HS-27A (cell line): ENCODE data around the gene SYCE1.
"Not testable (repeated sequence)": the region's sequence is repeated elsewhere in the genome, so short reads cannot be mapped to it uniquely, and the experiment has no call there.

Experiments
- DNase-seq: peaks from one replicate; pipeline ENCODE4 v3.0.0-alpha.2; 2012; ENCODE audit warnings: low read depth, missing footprints

Gene SYCE1, protein sequence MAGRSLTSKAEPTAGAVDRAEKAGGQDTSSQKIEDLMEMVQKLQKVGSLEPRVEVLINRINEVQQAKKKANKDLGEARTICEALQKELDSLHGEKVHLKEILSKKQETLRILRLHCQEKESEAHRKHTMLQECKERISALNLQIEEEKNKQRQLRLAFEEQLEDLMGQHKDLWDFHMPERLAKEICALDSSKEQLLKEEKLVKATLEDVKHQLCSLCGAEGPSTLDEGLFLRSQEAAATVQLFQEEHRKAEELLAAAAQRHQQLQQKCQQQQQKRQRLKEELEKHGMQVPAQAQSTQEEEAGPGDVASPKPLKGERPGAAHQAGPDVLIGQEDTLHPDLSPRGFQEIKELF

DNA sequence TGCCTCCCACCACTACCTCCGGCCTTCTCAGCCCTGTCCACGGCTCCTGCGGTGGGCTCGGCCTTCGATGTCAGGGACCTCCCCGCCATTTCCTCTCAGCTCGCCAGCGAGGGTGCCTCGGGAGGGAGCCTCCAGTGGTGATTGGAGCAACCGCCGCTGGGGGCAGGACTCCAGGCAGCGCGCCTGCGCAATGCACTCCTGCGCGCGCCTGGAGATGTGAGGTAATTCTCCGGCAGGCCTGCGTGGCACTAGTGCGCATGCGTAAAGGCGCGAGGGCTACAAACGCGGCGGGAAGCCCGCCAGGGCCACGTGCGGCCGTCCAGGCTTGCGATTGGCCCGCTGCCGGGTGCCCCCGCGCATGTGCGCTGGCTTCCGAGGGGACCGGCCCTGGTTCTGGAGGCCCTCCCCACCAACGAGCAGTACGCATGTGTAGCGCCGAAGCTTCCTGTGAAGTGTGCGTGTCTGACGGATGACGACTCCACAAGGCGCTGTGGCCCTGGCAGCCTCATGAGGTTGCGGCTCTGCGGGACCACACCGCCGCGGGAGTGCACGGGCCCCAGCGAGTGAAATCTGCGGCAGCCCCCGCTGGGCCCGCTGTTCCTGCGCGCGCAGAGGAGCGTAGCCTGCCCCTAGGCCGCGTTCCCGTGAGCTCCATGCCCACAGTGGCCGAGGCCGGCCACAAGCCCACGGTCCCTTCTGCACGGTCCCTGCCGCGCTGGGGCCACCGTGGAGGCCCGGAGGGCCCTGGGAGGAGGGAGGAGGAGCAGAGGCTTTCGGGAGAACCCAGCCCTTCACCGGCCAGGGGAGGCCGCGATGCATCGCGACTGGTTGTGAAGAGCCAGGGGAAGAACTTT, at the start of gene SYCE1:
Gene SYCE1 (minus strand): TSS at position 143 of the 854 bp plus-strand sequence. CDS start 54 bp downstream, at position 89.
- DNase-seq: no peak

DNA sequence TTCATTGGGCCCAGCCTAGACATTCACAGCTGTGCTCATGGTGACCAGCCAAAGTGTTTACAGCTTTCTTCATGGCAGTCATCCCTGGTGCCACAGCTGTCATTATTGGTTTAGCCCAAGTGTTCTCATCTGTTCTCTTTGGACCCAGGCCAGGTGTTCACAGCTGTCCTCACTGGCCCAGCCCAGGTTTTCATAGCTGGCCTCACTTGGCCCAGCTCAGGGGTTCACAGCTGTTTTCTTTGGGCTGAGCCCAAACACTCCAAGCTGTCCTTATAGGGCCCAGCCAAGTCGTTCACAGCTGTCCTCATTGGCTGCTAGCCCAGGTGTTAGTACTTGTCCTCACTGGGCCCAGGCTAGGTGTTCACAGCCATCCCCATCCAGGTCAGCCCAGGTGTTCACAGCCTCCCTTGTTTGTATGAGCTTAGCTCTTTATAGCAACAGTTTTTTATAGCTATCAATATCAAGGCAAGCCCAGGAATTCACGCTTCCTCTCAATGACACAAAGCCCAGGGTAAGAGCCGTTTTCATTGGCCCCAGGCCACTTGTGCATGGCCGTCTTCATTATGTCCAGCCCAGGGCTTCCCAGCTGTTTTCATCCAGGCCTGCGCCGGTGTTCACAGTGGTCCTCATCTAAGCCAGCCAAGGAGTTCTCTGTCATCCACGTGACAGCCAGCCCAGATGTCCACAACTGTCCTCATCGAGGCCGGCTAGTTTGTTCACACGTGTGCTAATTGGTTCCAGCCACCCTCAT, 49.6 kb upstream of the SYCE1 start:
- no peak for DNase-seq

DNA sequence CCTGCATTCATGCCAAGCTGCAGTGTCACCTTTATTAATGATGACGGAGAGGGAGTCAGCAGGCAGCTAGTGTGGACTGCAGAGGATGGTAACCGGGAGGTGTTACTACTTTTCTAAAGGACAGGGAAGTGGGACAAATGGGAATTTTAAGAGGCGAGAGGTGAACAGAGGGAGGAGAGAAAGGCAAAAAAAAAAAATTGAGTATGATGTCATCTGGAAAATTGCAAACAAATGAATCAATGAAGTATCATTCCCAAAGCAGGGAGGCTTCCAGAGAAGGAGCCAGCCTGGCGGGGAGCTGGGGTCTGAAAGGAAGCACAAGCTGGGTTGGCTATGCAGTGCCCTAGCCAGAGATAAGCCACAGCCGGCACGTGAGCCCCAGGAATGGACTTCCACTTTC, 48.3 kb upstream of the SYCE1 start:
- no peak for DNase-seq

DNA sequence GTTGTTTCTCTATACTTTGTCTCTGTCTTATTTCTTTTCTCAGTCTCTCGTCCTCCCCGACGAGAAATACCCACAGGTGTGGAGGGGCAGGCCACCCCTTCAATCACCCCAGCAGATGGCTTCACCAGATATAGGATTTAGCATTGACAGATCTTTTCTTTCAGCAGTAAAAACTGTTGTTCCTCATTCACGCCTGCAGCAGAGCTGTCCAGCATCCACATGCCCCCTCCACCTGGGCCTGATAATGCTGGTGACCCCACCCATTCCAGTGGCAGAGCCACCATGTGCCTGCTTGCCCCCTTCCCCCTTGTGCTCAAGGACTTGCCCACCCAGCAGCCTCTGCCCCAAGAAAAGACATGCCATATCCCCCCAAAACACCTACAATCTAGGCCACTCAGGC, 45.7 kb upstream of the SYCE1 start:
- DNase-seq: no peak

DNA sequence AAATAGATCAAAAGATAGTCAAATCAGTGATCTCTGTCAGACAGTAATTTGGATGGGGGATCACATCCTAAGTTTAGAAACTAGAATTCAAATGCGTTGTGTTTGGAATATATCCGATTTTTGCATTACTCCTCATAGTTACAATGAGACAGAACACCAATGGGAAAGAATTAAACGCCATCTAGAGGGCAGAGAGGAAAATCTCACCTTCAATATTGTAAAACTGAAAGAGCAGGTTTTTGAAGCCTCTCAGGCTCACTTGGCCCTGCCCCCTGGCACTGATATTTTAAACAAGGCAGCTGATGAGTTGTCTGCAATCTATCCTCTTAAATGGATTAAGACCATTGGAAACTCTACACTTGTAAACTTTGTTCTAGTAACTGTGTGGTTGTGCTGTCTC, 43.5 kb upstream of the SYCE1 start:
- no peak for DNase-seq

DNA sequence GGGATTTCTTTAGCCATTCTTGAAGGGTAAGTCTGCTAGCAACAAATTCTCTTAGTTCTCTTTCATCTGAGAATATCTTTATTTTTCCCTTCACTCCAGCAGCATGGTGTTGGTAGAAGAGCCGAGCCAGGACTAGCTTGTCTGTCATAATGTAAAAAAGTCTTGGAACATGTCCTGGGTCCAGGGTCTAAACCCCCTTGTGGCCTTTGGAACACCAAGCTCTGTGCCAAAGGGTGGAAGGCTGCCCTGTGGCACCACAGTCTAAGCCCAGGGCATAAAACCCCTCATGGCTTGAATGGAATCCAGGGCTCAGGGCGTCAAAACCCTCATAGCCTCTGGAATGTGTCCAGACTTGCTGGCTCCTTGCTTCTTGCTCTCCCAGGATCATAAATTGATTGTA, 38.1 kb upstream of the SYCE1 start:
- DNase-seq: not testable (repeated sequence)

DNA sequence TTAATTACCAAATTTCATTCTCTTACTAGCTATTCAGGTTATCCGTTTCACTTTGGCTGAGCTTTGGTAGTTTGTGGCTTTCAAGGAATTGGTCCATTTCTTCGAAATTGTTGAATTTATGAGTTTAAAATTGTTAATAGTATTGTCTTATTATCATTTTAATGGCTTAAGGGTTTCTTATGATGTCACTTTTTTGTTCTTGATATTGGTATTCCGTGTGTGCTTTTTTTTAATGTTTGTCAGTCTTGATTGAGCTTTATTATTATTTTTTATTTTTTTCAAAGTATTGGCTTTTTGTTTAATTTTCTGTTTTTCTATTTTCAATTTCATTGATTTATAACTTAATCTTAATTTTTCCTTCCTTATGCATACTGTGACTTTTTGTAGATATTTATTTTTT, 35.3 kb upstream of the SYCE1 start:
- DNase-seq: no peak

DNA sequence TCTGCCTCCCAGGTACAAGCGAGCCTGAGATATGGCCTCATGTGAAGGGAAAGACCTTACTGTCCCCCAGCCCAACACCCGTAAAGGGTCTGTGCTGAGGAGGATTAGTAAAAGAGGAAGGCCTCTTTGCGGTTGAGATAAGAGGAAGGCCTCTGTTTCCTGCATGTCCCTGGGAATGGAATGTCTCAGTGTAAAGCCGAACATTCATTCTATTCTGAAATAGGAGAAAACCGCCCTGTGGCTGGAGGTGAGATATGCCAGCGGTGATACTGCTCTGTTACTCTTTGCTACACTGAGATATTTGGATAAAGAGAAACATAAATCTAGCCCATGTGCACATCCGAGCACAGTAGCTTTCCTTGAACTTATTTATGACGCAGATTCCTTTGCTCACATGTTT, 34.5 kb upstream of the SYCE1 start:
- DNase-seq: not testable (repeated sequence)

DNA sequence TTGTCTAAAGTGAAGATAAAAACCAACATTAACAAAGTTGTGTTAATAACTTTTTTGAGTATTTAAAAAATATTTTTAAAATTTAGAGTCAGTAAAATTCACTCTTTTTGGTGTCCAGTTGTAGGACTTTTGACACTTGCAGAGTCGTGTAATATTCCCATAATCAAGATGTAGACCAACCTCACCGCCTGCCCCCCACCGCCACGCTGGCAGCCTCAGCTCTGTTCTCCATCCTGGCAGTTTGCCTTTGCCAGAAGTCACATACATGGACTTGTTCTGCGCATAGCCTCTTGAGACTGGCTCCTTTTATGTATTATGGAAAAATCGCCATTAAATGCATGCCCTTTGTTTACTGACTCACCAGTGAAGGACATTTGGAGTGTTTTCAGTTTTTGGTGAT, 27.3 kb upstream of the SYCE1 start:
- DNase-seq: no peak

DNA sequence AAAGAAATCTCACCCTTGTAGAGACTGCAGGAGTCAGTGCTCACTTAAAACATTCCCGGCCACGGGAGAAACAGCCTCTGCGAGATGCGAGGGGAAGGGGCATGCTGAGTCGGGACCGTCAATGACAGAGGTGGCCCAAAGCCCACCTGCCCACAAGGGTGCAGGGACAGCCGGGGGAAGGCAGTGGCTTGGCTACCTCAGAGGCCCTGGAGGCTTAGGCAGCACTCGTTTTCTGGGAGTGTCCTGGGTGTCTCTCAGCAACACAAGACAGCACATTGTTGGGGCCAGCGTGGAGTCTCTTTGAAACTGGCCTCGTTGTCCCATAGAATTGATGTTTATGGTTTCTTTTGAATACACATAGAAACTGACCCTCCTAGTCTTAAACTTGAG, 25.6 kb upstream of the SYCE1 start:
- DNase-seq: no peak

DNA sequence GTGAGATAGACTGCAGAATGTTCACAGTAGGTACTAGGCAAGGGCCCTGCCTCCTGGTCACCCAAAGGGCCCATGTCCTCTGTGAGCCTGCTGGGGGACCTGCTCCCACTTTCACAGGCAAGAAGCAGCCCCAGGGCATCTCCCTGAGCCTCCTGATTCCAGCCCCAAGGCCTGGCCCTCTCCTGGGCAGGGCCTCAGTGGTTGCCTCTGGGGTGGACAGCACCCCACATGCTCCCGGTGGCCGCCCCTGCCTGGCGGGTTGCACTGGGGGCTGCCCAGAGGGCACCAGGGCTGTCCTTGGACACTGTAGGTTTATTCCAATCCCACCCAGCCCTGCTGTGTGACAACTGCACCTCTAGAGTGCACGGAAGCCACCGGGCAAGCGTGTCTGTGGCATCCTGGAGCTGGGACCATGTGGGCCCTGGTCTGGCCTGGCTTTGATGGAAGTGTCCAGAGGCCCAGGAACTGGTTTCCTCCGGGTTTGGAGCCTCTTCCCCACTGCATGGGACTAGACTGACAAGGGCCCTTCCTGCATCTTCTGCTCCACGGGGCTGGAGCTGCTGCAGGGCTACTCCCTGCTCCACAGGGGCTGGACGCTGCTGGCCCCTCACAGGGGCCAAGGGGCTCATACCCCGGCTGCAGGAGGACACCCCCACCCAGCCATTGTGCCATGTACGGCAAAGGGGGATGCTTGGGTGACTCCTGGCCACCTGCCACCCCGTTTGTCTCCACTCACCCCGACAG, 25.0 kb upstream of the SYCE1 start:
- DNase-seq: no peak

DNA sequence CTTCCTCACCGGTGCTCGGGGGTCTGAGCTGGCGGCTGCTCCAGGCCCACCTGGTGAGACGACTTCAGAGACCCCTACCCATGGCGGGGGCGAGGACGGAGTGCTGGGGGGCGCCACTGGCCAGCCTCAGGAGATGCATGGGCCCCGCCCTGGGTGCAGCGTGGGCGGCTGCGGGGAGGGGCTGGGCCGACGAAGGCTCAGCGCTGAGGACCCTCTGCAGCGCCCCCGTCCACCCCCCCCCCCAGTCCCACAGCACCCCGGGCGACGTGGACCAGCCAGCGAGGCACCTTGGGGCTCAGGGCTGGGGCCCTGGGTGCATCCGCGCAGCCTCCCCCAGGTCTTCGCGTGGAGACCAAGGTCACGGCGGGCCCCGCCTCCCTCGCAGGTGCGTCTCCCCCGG, 11.7 kb upstream of the SYCE1 start:
- DNase-seq: not testable (repeated sequence)

DNA sequence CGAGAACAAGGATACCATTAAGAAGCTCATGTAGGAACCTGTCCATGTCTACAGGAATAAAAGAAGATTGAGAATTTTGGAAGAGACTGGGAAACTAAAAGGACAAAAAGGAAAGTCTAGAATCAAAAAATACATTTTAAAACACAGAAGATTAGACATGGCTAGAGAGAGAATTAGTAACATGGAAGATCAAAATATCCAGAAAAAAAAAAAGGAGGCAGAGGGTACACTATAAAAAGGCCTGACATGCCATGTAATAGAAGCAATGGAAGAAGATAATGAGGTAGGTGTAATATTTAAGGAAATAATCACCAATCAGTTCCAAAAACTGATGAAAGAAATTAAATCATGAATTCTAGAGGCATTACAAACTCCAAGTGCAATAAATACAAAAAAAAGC, 8.1 kb upstream of the SYCE1 start:
- not testable (repeated sequence) for DNase-seq

DNA sequence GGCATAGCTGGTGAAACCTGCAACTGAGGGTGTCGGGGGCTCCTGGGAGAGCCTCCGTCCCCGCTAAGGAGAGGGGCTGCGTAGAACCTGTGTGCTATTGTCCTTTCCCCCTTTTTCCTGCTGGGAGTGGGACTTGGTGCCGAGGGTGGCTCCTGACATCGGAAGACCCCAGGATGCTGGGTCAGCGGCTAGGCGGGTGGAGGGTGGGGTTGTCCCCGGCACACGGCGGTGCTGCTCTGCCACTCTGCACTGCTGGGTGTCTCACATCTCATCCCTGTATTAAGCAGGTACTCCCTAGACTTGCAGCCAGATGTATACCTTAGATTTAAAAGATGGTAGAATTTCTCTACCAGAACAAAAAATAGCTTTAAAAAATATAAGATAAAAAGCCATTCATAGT, 6.7 kb upstream of the SYCE1 start:
- DNase-seq: not testable (repeated sequence)

DNA sequence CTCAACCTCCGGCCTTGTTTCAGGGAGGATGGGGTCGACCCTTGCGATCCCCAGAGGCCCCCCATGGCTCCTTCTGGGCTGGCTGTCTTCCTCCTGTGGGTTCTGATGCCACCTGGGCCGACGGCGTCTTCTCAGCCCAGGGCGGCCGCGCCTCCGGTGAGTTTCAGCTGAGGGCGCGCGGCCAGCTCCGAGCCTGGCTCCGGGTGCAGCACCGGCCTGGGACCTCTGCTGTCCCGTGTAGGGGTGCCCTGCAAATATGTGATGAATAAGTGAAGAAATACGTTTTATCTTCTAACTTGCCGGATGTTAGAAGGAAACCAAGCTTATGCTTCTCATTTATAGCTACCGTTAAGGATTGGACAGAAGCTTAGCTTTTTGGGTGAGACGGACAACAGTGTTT, 4.4 kb upstream of the SYCE1 start:
- not testable (repeated sequence) for DNase-seq

DNA sequence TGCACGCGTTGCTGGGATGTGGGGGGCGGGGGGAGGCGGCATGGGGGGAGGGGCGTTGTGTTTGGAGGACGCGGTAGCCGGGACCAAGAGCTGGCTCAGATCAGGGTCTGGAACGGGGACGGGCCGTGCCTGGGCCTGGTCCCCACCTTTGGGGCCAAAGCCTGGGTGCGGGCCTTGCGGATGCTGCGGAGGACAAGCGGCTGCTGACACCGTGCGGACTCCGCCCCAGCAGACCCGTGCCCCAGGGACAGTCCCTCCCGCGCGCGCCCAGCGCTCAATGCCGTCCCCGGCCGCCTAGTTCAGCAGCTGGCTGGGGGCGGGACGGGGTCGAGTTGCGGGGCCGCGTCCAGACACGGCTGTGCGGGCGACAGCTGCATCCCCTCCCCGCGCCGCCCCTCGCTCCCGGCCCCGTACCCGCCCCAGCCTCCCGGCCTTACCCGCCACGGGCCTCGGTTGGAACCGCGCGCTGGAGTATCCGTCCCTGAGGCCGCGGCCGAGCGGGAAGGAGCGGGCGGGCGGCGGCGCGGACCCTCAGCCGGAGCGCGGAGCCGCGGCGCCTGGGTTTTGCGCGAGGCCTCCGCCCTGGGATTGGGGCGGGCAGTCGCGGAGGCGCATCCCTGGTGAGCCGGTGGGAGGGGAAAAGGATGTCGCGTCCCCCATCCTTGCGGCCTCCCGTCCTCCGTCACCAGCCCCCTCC, 3.6 kb upstream of the SYCE1 start:
- DNase-seq: not testable (repeated sequence)

DNA sequence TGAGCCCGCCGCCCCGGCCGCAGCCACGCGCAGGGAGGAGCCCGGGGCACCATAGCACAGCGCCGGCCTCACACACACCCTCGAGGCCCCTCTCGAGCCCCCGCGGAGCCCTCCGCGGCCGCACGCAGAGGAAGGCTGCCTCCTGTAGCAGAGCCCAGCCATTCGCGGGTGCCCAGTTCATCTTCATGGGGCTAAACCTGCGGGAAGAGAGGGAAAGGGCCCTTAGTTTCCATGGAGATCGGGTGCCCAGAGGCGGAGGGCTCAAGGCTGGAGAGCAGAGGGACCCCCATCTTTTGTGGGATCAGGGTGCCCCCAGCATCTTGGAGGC, 2.9 kb upstream of the SYCE1 start:
- no peak for DNase-seq

DNA sequence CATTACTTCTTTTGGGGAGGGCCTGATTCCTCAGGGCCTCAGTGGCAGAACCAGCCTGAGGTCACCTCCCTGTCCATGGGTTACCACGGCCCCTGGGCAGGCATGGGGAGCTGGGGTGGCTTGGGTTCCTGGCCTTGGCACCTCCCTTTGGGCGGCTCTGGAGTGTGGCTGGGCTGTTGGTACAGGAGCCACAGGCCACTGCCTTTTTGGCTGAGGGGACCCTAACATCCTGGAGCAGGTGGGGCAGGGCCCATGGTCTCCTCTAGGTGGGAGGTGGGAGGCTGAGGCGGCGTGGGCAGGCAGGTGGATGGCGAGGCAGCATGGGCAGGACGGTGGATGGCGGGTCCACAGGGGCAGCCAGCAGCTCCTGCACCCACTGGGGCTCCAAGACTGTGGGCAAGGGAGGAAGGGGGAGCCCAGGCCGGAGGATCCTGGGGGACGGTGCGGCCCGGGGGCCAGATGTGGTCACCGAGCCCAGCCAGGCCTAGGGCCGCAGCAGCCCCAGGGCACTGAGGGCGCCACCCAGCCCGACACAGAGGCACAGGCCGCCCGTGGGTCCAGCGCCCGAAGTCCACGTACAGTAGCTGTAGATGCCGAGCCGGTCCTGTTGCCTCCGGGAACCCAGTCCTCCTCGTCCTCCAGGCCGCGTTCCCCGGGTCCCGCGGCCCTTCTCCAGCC, 2.4 kb upstream of the SYCE1 start:
- no peak for DNase-seq

DNA sequence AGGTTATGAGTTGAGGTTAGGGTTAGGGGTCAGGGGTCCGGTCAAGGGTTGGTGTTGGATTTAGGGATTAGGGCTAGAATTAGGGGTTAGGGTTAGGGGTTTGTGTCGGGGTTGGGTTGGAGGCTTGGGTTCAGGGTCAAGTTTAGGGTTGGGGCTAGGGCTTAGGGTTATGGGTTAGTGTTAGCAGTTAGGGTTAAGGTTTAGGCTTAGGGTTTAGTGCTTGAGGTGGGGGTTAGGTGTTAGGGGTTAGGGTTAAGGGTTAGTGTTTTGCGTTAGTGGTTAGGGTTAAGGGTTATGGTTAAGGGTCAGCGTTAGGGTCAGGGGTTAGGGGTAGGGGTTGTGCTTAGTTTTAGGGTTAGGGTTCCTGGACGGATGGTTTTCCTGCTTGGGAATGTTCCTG, 1.7 kb upstream of the SYCE1 start:
- DNase-seq: no peak

DNA sequence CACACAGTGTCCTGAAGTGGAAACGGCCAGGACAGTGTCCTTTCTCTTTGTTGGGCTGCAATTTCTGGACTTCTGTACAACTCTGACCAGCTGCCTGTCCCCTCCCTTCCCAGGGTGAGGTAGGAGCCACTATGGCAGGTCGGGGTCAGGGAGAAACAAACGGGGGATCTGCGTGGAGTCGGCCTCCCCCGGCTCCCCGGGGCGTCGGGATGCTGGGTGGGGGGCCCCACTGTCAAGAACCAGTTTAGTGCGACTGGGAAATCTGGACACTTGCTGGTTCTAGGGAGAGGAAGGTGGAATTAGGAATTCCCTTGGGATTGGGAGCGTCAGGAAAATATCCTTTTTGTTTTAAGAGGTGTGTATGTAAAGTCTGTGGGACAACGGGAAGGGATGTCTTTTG, 567 bp downstream of the SYCE1 start:
- DNase-seq: no peak

DNA sequence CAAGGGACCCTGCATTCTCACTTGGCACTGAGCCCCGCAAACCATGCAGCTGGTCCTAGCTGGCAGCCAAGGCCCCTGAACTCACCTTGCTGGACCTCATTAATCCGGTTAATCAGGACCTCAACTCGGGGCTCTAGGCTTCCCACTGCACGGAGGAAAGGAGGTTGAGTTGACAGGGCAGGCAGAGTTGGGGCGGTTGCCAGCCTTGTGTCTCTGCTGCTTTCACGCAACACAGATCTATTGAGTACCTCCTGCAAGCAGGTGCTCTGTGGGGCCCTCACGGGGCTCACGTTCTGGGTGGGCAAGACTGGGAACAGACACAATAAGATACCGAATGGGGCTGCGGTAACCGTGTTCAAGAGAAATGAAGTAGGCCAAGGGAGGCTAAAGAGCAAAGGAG, 6.2 kb downstream of the SYCE1 start:
- DNase-seq: no peak
